ENCODE data around the gene GP1BB. TPM values are rescaled to one million over a fixed set of nuclear protein-coding genes. Genes with fewer than 3 reads are reported as not detected.

GP1BB gene
- total and polyA plus RNA-seq, 2 of the 13 experiments (the other 11 are each of a cell fraction or from before 2014, with no cell fraction given) = not detected

DNA sequence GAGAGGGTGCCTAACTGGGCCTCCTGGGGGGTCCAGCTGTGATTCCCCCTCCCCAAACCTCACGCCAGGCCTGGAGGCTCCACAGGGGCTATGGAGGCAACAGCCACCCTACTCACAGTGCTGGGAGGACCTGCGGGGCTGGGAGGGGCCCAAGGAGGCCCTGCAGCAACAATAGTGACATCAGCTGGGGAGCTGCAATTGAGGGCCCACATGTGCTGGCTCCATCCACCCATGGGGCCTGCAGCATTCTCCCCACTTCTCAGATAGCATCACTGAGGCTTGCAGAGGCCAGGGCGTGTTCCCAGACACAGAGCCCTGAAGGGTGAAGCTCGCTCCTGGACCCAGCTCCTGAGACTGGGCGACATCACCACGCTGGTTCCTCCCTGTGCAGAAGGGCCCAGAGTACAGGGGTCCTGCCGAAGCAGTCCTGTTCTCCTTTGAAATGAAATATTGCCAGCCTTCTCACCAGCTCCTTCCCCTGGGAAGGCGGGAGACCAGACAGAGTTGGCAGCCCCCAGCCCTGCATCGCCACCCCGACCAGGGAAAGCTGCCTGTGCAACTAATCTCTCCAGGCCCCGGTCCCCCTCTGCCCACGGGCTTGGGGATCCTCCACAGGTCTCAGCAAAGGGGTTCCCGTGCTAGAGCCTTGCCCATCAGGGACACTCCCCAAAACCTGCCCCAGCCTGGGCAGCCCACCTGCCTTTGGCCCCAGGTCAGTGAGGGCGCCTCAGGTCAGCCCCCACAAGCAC lies 28.3 kb downstream of the GP1BB start:
- POLR2A ChIA-PET = no interaction called here
- no peak overlapping the region for H3K4me2 ChIP-seq (ENCODE audit: low read depth, low read length)
- BruUV-seq (replicated peaks) = no TSS peak

GRCh38 chr22:19753090-19753842 lies 29.9 kb downstream of the GP1BB start:
- DNase-seq (ENCODE audit: low spot score) = no peak
- no peaks in the 10 kb centered on the region for H3K79me2 ChIP-seq (ENCODE audit: insufficient read depth, low read length)
- no peaks in the 10 kb centered on the region; the same call in 1 of the 2 replicates for H4K20me1 ChIP-seq (ENCODE audit: insufficient read depth, low read length)
- intact Hi-C loops (cut with micrococcal nuclease; ENCODE audit: unreplicated experiment) = no loop called here
- no peak for ATAC-seq
- H3K9me3 ChIP-seq (ENCODE audit: low read length) = no peaks in the 10 kb centered on the region
- H3K36me3 ChIP-seq (replicated peaks in 1 of 2; ENCODE audit: control insufficient read depth in 1 of 2, insufficient read depth in 2 of 2, low read length in 2 of 2) = no peaks in the 10 kb centered on the region
- no TSS peak for BruUV-seq (replicated peaks)
- in situ Hi-C loops (cut with HindIII; ENCODE audit: extremely low pct_ligation_motif_present, low pct_unique_long_range_greater_than_20kb) = loop anchor here (10.0 kb wide), 1 partner anchor 162 kb away; no protein-coding TSS in a partner anchor
- ChIA-PET POLR2A (no interaction called here), CTCF (ENCODE audit: low intra/inter-chr PET ratio, low total read pairs) (no interaction called here)
- peaks cover 29% of the 10 kb centered on the region; the same call in 1 of the 2 replicates for H3K4me1 ChIP-seq (ENCODE audit: insufficient read depth, low read length)
- H2AFZ ChIP-seq (ENCODE audit: low read length) = no peak overlapping the region
- peaks cover 24 to 94% of the 10 kb centered on the region in 2 experiments for H3K27me3 ChIP-seq (ENCODE audit: control insufficient read depth in 1 of 2, insufficient read depth in 2 of 2, low read length in 2 of 2)
- no peak overlapping the region for H3K4me2 ChIP-seq (ENCODE audit: low read depth, low read length)
- no peak overlapping the region for H3K9ac ChIP-seq (ENCODE audit: insufficient read depth, low read depth, low read length)
- H3K4me3 ChIP-seq (replicated peaks in 1 of 3; ENCODE audit: insufficient read depth in 1 of 3, low read depth in 2 of 3, low read length in 3 of 3) = no peak overlapping the region
- H3K27ac ChIP-seq (ENCODE audit: extremely low read length, insufficient read depth, low read length) = no peak overlapping the region
- FAIRE-seq = no peak
- 0% methylated on average over 1 of the region's 10 CpGs for WGBS (ENCODE audit: low lambda C conversion rate)
- no peak for TF ChIP-seq CHD2 (IDR thresholded peaks at IDR 0.05; ENCODE audit: low read depth, low read length)
- no peak for TF ChIP-seq NFE2L1 (CRISPR knock-in tag; IDR thresholded peaks at IDR 0.05; ENCODE audit: borderline replicate concordance)
- TF ChIP-seq TCF12 (IDR thresholded peaks at IDR 0.05) = no peak
- TF ChIP-seq TCF12 (CRISPR knock-in tag; IDR thresholded peaks at IDR 0.05) = no peak
- TF ChIP-seq CTCF (CRISPR knock-in tag; IDR thresholded peaks at IDR 0.05) = peak; percentile 44
- TF ChIP-seq NRL (CRISPR knock-in tag; IDR thresholded peaks at IDR 0.05; ENCODE audit: borderline replicate concordance) = no peak
- TF ChIP-seq ISL2 (CRISPR knock-in tag; IDR thresholded peaks at IDR 0.05) = no peak
- no peak for TF ChIP-seq HMGA1 (CRISPR knock-in tag; conservative IDR thresholded peaks at IDR 0.05)
- TF ChIP-seq NFIB (CRISPR knock-in tag; IDR thresholded peaks at IDR 0.05; ENCODE audit: borderline replicate concordance) = no peak
- TF ChIP-seq FOXC1 (CRISPR knock-in tag; IDR thresholded peaks at IDR 0.05; ENCODE audit: borderline replicate concordance) = no peak

More for the DNA sequence above, 28.3 kb downstream of the GP1BB start:
- H4K20me1 ChIP-seq (ENCODE audit: insufficient read depth, low read length) = no peaks in the 10 kb centered on the region; the same call in 1 of the 2 replicates
- no peak overlapping the region for H2AFZ ChIP-seq (ENCODE audit: low read length)
- H3K36me3 ChIP-seq (replicated peaks in 1 of 2; ENCODE audit: control insufficient read depth in 1 of 2, insufficient read depth in 2 of 2, low read length in 2 of 2) = no peaks in the 10 kb centered on the region
- intact Hi-C loops (cut with micrococcal nuclease; ENCODE audit: unreplicated experiment) = no loop called here
- 33% methylated on average over 3 of the region's 14 CpGs for WGBS (ENCODE audit: low lambda C conversion rate)
- FAIRE-seq (no peak), DNase-seq (ENCODE audit: low spot score) (no peak), ATAC-seq (no peak)
- peaks cover 25 to 95% of the 10 kb centered on the region in 2 experiments for H3K27me3 ChIP-seq (ENCODE audit: control insufficient read depth in 1 of 2, insufficient read depth in 2 of 2, low read length in 2 of 2)
- no peaks in the 10 kb centered on the region for H3K9me3 ChIP-seq (ENCODE audit: low read length)
- H3K4me3 ChIP-seq (replicated peaks in 1 of 3; ENCODE audit: insufficient read depth in 1 of 3, low read depth in 2 of 3, low read length in 3 of 3) = no peak overlapping the region
- in situ Hi-C loops (cut with HindIII; ENCODE audit: extremely low pct_ligation_motif_present, low pct_unique_long_range_greater_than_20kb) = loop anchor here (10.0 kb wide), 1 partner anchor 163 kb away; no protein-coding TSS in a partner anchor
- no peak overlapping the region for H3K27ac ChIP-seq (ENCODE audit: extremely low read length, insufficient read depth, low read length)
- 0 out of 2 replicates have a peak, but pooled peaks cover 16% of the 10 kb centered on the region for H3K4me1 ChIP-seq (ENCODE audit: insufficient read depth, low read length)
- no peak overlapping the region for H3K9ac ChIP-seq (ENCODE audit: insufficient read depth, low read depth, low read length)
- H3K79me2 ChIP-seq (ENCODE audit: insufficient read depth, low read length) = no peaks in the 10 kb centered on the region
- TF ChIP-seq ZNF629 (CRISPR knock-in tag; conservative IDR thresholded peaks at IDR 0.05) = peak; percentile 74
- TF ChIP-seq CREM (IDR thresholded peaks at IDR 0.05) = no peak
- TF ChIP-seq CREM (CRISPR knock-in tag; IDR thresholded peaks at IDR 0.05) = no peak
- TF ChIP-seq, protein P1, sequence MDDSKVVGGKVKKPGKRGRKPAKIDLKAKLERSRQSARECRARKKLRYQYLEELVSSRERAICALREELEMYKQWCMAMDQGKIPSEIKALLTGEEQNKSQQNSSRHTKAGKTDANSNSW (CRISPR knock-in tag; IDR thresholded peaks at IDR 0.05; ENCODE audit: borderline replicate concordance) = no peak
- no peak for TF ChIP-seq GATAD2A (CRISPR knock-in tag; IDR thresholded peaks at IDR 0.05)
- CTCF ChIA-PET (ENCODE audit: low intra/inter-chr PET ratio, low total read pairs) = no interaction called here

Data from HepG2 (cell line).